ENCODE data around the gene DOP1A.

- TF ChIP-seq CTCF (IDR thresholded peaks at IDR 0.05; ENCODE audit: insufficient read depth, low read length, poor library complexity, severe bottlenecking) (no peak), EZH2phosphoT487 (conservative IDR thresholded peaks at IDR 0.05; ENCODE audit: low read length) (no peak)
Measured at GRCh38 chr6:83151114-83151513, 83.6 kb downstream of the DOP1A start.
